HG02981 (cell line): ENCODE measurements around the gene IRF2.

Experiments
- ATAC-seq: cut with Tn5 transposase; IDR thresholded peaks from one replicate; pipeline ENCODE4 v1.9.1; 2021; ENCODE audit warnings: mild to moderate bottlenecking, moderate library complexity; ENCODE audit not compliant: unreplicated experiment

IRF2 gene

DNA sequence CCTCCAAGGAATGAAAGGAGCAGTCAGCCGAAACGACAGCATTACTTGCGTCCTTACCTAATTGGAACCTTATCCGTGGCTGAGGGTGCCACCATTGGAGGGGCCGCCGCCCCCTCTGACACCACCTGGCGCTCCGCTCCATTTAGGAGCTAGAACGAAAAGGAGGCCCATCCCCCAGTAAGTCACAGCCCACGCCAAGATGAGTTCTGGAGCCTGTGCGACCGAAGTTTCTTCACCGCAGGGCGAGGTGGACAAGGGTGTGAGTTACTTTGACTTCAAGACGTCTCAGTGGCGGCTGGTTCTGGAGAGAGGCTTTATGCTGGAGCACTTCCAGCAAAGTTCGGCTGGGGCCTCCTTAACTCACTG is 729 bp upstream of the IRF2 start:
- peak; percentile 15 for ATAC-seq

DNA sequence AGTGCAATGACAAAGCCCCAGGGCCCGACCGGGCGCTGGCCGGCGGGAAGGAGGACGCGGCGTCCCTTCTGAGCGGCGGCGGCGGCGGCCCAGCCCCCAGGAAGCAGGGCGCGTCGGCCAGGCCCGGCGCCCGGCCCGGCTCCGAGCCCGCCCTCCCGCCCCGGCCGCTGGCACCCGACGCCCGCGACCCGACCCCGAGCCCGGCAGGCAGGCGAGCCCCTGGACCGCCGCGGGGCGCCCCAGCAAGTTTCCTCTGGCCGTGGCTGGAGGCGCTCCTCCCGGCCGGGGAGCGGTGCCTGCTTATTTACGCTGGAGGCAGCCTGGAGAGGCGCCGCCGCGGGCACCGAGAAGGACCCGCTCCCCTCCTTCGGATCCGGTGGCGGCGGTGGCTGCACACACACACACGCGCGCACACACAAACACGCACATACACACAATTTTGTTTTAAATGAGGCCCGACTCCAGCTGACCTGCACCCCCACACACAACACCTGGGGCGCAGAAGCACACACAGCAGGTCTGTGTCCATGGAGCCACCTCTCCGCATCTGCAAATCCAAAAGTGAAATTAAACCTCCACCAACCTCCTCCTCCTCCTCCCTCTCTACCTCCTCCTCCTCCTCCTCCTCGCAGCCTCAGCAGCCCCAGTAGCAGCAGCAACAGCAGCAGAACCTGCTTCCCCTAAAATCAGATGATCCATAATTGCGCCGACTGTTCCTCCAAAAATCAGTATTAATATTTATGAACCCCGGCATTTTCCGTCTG is 669 bp downstream of the IRF2 start:
- ATAC-seq, result no peak

DNA sequence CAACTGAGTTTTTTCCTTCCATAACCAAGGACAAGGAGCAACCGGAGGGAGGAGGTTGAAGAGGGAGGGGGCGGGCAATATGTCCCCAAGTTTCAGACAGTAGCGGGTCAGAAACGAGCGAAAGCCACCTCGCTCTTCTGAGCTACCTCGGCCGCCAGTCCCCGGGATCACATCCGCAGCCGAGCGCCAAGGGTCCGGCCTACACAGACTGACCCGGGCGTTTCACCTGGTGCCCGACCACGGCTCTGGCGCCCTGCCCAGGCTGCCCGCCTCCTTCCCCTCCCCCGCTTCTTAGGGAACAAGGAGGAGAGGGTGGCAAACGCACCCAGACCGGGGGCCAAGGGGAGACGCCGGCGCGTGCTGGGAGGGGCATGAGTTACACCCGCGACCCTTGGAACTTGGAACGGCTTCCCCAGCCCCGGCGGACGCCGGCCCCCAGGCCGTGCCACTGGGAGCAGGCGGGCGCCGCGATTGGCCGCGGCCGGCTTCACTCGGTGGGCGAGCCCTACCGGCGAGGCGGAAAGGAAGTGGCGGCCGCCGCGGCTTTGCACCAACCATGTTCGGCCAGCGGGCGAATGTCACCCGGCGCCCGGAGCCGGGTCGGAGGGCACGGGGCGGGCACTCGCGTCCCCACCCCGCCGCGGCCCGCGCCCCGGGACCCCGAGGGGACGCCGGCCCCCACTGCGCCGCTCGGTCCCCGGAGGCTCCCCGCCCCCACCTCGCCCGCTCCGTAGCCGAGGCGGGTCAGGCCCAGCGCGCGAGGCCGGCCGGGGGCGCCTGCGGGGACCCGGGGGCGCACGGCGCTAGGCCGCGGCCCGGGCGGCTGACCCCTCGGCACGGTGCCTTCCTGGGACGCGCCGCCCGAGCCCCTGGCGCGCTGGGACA is 1.5 kb downstream of the IRF2 start:
- ATAC-seq, result peak; percentile 34

DNA sequence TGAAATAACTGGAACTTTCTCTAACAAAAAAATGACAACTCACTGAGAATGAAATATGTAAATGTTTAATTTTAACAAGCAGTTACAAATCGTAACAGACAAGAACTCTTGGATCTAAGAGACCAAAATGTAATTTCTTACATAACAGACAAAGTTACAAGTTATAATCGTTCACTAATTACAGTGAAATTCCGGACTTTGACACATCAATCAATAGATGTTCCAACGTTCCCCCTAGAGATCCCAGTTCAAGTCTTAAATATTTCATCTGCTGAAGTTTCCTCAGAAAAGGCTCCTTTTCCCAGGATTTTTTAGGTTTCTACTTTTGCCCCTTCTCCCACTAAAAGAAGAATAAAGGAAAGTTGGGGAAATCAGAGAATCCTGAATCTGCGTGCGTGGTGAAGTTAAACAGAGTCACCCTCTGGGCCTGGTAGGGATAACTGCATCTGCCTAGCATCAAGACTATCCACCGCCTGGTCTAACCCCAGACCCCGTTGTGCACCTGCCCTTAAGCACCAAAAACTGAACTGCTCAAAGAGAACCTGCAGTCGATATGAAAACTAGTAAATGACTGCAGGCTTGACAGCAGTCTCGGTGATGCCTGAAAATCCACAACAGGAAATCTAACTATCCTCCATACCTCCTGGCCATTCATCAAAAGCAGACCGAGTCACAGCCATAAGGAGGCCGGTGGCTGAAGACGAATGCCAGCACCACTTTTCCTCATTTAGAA is 2.3 kb downstream of the IRF2 start:
- no peak for ATAC-seq

DNA sequence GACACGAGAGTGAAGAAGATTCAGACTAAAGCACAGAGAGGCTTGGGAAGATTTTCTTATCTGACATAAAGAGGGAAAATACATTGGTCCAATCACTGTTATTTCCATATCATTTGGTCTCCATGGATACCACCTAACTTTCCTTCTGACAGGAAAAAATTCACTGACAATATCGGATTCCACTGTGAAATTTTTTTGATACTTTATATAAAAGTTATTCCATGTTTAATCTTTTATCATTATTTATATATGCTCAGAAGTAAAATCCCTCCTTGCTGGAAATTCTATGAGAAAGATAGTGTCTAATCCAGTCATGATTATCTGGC is 3.6 kb downstream of the IRF2 start:
- ATAC-seq, result no peak

DNA sequence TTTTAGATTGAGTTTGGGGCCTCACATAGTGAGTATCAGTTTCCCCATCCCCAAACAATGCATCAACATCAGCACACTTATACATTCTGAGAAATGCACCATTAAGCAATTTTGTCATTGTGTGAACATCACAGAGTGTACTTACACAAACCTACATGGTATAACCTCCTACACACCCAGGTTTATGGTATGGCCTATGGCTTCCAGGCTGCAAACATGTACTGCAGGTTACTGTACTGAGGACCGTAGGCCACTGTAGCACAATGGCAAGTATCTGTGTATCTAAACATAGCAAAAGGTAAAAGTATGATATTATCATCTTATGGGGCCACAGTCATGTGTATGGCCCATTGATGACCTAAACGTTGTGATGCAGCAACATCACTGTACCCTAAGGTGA is 7.7 kb downstream of the IRF2 start:
- no peak for ATAC-seq

DNA sequence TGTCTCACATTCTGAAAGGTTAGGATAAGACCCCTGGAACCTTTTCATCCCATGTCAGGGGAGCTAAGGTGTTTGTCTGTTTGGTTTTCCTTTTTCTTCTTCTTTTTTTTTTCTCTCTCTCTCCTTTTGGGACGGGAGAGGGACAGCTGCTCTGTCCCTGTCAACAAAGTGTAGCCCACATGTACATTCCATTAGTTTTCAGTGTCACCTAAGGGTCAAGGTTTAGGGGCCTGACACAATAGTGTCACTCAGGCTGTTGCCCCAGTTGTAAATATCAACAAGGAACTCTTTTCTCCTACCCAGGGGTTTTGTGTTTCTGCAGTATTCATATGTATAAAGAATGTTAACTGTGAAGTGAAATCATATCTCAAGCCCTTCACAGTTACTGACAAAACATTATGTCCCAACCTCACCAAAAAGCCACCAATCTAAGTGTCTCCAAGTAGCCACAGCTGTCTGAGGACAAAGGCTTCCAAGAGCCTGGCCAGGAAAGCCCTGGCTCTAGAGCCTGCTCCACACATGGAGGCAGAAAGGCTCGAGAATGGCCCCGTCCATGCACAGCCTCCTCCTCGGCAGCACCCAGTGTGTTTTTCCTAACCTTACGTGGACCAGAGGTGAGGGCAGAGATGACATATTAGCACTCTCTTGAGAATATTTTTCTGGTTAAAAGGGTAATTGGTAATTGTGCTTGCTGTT is 9.4 kb downstream of the IRF2 start:
- no peak for ATAC-seq

DNA sequence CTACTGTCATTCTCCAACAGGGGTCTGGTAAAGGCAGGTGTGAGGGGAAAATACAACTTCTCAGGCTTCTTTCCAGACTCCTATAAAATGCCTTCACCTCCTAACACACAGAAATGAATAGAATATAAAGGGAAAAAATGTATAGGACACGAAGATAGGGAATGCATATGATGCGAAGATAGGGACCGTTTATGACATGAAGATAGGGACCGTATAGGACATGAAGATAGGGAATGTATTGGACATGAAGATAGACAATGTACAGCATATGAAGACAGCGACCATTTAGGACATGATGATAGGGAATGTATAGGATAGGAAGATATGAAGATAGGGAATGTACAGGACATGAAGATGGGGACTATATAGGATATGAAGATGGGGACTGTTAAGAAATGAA is 10.5 kb downstream of the IRF2 start:
- no peak for ATAC-seq

DNA sequence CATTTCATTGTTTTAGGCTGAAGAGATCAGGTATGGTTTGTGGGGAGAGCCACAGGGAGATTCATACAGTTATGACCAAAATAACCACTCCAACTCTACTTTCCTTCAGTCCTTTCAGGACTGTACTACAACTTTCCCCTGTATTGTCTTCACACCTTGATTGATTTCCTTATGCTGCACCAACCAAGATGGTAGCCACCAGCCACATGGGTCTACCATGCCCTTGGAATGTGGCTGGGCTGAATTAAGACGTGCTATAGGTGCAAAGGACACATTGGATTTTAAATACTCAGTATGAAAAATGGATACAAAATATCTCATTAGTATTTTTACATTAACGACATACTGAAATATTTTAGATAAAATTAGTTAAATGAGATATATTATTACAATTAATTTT is 11.2 kb downstream of the IRF2 start:
- ATAC-seq, result no peak

DNA sequence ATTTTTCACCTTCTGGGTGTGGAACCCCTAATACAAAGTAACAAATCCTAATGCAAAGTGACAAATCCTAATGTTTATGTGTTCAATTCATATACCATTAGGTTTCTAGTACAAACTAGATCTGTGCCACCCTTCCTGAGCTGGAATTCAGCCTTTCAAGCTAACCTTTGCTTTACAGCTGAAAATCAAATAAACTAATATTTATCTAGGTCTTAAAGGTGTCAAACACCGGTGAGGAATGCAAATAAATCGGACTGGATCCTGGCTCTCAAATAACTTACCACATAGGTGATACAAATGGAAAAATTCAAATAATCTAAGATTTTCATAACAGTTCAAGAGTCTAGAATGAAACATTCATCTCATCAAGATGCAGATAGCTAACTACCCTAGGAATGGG is 11.6 kb downstream of the IRF2 start:
- ATAC-seq, result no peak

DNA sequence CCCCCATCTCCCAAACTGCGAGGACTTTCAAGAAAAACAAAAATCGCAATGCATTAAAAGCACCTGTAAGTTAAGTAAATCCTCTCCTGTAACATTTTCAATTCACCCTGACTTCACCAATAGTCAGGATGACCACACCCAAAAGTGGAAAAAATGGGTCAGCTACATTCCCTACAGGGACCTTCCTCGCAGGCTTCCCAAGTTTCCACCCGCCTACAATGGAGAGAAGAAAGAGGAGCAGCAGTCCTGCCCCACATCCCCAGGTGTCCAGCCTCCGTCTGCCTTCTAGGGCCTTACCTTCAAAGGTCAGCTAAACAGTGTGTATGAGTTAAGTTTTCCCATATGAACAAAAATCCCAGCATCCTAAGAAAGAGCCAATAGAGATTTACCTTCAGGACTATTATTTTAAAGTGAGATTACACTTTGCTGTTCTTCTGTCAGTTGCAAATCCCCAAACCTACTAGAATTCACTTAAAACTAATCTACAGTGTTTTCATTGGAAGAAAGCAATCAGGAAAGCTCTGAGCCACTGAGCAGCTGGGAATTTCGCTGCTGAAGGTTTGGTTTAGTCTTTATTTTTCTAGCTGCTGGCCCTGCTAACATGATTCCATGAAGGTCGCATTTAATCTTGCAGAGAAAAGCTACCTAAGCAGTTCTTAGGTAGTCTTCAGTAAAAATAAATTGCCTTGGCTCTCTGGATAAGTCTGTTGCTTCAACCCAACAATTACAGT is 12.5 kb downstream of the IRF2 start:
- ATAC-seq, result no peak

DNA sequence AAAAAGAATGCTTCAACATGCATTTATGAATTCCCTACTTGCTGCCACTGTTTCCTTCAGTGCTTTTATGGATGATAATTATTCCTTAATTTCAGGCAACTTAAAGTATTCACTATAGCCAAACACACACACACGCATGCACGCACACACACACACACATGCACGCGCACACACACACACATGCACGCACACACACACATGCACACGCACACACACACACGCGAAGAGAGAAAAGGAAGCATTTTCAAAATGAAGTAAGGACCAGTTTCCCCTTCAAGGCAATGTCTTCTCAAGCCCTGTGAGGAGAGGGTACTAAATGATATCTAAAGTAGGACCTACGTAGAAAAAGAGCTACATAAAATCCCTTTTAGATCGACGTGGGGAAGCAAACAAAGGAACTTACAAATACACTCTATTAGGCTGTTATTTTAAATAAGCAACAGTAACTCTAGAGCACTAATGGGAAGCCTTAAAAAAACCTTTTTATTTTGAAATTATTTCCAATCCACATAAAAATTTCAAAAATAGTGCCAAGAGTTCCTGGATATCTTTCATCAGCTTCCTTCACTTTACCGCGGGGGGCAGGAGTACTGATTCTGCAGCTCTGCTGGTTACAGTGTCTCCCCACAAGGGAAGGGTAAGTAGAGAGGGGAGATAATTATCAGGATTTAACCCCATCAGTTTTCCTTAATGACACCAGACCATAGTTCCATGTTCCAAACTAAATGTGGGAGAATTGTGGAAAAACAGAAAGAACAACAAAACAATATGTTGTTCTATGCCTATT is 13.7 kb downstream of the IRF2 start:
- ATAC-seq, result no peak

DNA sequence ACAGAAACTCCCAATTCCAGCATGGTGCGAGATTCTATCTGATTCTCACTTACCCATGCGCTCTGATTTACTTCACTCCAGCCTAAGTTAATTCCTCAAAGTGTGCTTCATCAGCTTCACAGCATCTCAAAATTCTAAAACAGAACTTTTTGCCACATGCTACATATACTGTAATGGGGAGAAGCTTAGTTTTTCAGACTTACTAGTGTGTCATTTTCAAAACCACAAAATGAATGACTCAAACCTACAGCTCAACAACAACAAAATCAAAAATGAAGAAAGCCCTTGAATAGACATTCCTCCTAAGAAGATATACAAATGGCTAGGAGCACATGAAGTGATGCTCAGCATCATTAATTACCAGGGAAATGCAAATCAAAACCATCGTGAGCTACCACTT is 14.9 kb downstream of the IRF2 start:
- no peak for ATAC-seq

DNA sequence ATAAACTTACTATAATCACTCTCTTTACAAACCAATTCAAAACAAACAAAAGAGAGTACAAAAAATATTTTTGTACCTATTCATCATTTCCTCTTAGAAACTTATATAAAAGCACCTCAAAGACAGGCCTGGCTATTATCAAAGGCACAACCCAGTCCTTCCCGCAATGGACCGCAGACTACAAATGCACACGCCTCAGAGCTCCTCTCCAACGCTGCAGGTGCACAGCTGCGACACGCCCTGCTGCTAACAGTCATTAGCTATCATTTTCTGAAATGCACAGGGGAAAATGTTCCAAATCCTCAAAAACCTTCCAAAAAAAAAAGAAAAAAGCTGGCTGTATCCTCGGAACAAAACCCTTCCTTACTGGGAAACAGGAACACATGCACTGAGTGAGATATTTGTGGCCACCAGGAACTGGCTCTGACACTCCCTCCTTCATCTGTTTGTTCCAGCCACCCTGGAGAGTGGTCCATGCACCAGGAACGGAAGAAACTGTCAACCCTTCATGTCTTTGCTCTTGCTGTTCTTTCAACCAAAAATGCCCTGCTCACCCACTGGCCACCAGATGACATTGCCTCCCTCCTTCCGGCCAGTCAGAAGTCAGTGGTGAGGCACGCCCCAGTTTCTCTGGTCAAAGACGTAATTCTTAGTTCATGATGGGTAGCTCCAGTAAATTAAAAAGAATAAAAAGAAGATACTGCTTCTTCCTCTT is 16.7 kb downstream of the IRF2 start:
- ATAC-seq, result peak; percentile 57

DNA sequence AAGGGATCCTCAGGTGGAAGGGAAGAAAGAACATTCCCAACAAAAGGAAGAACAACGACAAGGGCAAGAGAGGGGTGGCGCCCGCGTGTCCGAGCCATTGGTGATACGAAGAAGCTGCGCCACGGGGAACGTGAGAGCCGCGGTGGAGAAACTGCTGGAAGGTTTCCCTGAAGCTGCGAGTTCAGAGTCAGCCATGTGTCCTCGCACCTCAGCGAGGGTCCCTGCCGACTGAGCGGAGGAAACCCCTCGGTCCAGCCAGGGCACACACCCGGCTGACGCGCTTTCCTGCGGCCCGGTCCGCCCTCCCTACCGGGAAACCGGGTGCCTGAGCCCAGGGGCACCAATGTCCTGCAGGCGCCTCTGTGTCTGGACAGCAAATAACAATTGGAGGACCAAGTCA is 18.0 kb downstream of the IRF2 start:
- no peak for ATAC-seq

DNA sequence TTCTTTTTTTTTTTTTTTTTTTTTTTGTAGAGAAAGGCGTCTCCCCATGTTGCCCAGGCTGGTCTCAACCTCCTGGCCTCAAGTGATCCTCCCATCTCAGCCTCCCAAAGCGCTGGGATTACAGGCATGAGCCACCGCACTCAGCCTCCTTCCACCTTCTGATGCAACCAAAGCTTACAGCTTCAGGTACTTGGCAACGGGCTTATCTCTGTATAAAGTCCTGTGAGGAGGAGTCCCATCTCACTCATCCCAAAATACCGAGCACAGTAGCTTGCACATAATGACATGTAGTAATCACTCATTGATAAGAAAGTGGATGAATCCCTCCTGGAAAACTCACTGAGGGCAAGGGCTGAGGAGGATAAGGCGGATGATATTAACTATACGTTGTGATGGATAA is 19.1 kb downstream of the IRF2 start:
- no peak for ATAC-seq

DNA sequence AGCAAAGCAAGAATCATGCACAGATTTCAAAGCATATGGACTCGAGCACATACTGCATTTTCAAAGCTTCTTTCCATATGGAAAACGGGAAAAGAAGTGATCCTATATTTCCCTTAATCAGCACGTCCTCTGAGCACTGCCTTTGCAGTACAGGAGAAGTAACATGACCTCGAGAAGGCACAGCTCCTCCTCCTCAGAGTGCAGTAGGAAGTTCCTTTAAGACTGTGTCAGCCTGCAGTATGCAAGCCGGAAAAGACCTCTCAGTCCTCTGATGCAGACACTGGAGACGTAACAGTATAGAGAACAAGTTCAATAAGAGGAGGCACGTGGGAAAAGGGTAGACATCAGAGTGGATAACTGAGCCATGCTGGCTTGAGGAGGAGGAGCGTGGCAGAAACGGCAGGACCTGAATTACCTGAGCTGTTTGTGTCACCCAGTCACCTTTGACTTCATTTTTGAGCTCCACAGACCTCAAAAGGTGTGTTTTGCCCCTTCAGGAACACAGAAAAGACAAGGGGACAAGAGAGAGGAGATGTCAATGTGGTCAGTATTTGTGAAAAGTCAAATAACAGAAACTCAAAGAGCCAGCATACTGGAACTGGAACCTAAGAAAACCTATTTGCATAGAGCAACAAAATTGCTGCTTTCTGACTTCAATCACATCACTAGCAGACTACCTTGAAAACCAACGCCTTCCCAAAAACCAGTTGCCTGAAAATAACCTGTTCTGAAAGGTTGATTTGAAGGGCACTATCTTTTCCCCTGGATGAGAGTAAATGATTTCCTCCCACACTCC is 20.8 kb downstream of the IRF2 start:
- peak; percentile 44 for ATAC-seq

DNA sequence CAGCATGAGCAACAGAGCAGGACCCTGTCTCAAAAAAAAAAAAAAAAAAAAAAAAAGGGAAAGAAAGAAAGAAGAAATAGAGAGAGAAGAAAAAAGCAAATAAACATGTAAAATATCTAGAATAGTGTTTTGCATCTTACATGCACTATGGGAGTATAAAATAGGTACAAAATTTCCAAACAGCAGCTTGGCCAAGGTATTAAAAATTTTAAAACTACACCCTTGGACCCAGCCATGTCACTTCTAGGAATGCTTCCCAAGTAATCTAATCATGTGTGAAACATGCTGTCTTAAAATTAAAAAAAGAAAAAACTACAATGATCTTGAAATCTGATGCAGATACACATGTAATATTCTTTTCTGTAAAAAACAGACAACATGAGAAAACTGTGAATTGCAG is 21.6 kb downstream of the IRF2 start:
- no peak for ATAC-seq
